B cell (primary cell): Measurements from ENCODE around the gene SPECC1L. TPM values are rescaled to one million over a fixed set of nuclear protein-coding genes. Genes with fewer than 3 reads are reported as not detected.

Source experiments
- ATAC-seq: fragments of 200-7000 bp; cut with Tn5 transposase; one replicate; pipeline ENCODE4 v1.10.0; 2021; ENCODE audit warnings: low read depth, mild to moderate bottlenecking, moderate number of reproducible peaks, moderate library complexity
- CTCF ChIA-PET: fragments of 350-600 bp; sonication (Branson Sonifier 250); formaldehyde crosslinking; loops from one replicate; lab custom pipeline; 2021; ENCODE audit warnings: antibody characterized with exemption, inconsistent platforms; lab: Charles Lee
- POLR2A ChIA-PET: fragments of 350-600 bp; sonication (Branson Sonifier 250); formaldehyde crosslinking; loops from one replicate; lab custom pipeline; 2021; ENCODE audit warnings: antibody characterized with exemption; lab: Charles Lee
- DNase-seq: peaks from one replicate; pipeline ENCODE4 v3.0.0; 2013
- H2AFZ ChIP-seq: 2 replicates; pipeline ENCODE4 v1.6.1; 2012; ENCODE audit warnings: mild to moderate bottlenecking, low read depth, low read length; ENCODE audit not compliant: insufficient read depth, poor library complexity, severe bottlenecking
- H3K27ac ChIP-seq, 2 donors: 1 replicate in 1 of 2; 2 replicates in 1 of 2; pipeline ENCODE4 v1.5.1; 2012 to 2013; ENCODE audit warnings: low read length in 2 of 2, mild to moderate bottlenecking in 2 of 2, moderate library complexity in 1 of 2
- H3K27me3 ChIP-seq, 4 experiments: fragments of 200-600 bp in 1 of 4; sonication (generic) in 1 of 4; replicated peaks in 1 of 4; 1 replicate in 2 of 4; 2 replicates in 2 of 4; pipeline versions ENCODE4 v1.6.1 to v1.7.0; 2013 to 2016; ENCODE audit warnings: low read length in 3 of 4, mild to moderate bottlenecking in 2 of 4, mixed read lengths in 1 of 4, moderate library complexity in 1 of 4; ENCODE audit not compliant: insufficient read depth in 4 of 4, control insufficient read depth in 3 of 4; ENCODE audit errors: control extremely low read depth in 1 of 4
- H3K36me3 ChIP-seq, 2 experiments: replicated peaks in 1 of 2; 1 replicate in 1 of 2; 2 replicates in 1 of 2; pipeline versions ENCODE4 v1.6.1 to v1.7.1; 2013; ENCODE audit warnings: low read length in 1 of 2; ENCODE audit not compliant: insufficient read depth in 2 of 2, control insufficient read depth in 1 of 2; ENCODE audit errors: control extremely low read depth in 1 of 2, extremely low read depth in 1 of 2
- H3K4me1 ChIP-seq, 2 donors: fragments of 200-600 bp in 1 of 2; sonication (generic) in 1 of 2; 1 replicate in 1 of 2; 2 replicates in 1 of 2; pipeline versions ENCODE4 v1.5.1 to v1.6.1; 2013 to 2017; ENCODE audit warnings: low read length in 2 of 2; ENCODE audit not compliant: control insufficient read depth in 2 of 2, insufficient read depth in 2 of 2
- H3K4me2 ChIP-seq: replicated peaks from 2 replicates; pipeline ENCODE3; 2012; ENCODE audit warnings: mild to moderate bottlenecking, low read depth, low read length; ENCODE audit not compliant: poor library complexity, severe bottlenecking
- H3K4me3 ChIP-seq, 5 experiments: fragments of 200-600 bp in 1 of 5; sonication (generic) in 1 of 5; 1 replicate in 3 of 5; 2 replicates in 2 of 5; pipeline versions ENCODE4 v1.5.1 to v1.7.0; 2011 to 2016; ENCODE audit warnings: low read length in 4 of 5, mild to moderate bottlenecking in 4 of 5, low read depth in 2 of 5, control low read depth in 1 of 5, moderate library complexity in 1 of 5; ENCODE audit not compliant: insufficient read depth in 1 of 5; ENCODE audit errors: control extremely low read depth in 1 of 5, extremely low read depth in 1 of 5
- H3K79me2 ChIP-seq: fragments of 200-600 bp; sonication (generic); one replicate; pipeline ENCODE4 v1.6.0; 2016; ENCODE audit warnings: low read length; ENCODE audit not compliant: control insufficient read depth, insufficient read depth
- H3K9ac ChIP-seq: fragments of 200-600 bp; sonication (generic); 2 replicates; pipeline ENCODE4 v1.6.1; 2017; ENCODE audit warnings: mild to moderate bottlenecking, low read length, moderate library complexity
- H3K9me3 ChIP-seq, 3 donors: one replicate each; pipeline versions ENCODE4 v1.6.1 to v1.7.1; 2013; ENCODE audit warnings: low read length in 2 of 3; ENCODE audit not compliant: control insufficient read depth in 2 of 3, insufficient read depth in 1 of 3; ENCODE audit errors: control extremely low read depth in 1 of 3
- H4K20me1 ChIP-seq: 2 replicates; pipeline ENCODE4 v1.6.0; 2012; ENCODE audit warnings: mild to moderate bottlenecking, low read length; ENCODE audit not compliant: insufficient read depth, control insufficient read depth, poor library complexity, severe bottlenecking
- H3K27ac Mint-ChIP-seq: one replicate; pipeline ENCODE4 v1.8.0; 2021; ENCODE audit warnings: mixed read lengths
- H3K27me3 Mint-ChIP-seq: one replicate; pipeline ENCODE4 v1.8.0; 2021; ENCODE audit warnings: mixed read lengths
- H3K4me1 Mint-ChIP-seq: one replicate; pipeline ENCODE4 v1.8.0; 2021; ENCODE audit warnings: mixed read lengths
- H3K4me3 Mint-ChIP-seq: one replicate; pipeline ENCODE4 v1.8.0; 2021; ENCODE audit warnings: mixed read lengths
- H3K9me3 Mint-ChIP-seq: one replicate; pipeline ENCODE4 v1.8.0; 2022; ENCODE audit warnings: mixed read lengths; ENCODE audit not compliant: insufficient read depth
- EZH2 ChIP-seq: IDR thresholded peaks from 2 replicates; pipeline ENCODE4 v1.6.1; 2012; ENCODE audit warnings: borderline replicate concordance, low read depth, mild to moderate bottlenecking, moderate library complexity, low read length; ENCODE audit not compliant: insufficient read depth, poor library complexity, severe bottlenecking
- WGBS: methylation state at CpG from one replicate; pipeline ENCODE4 v1.1.5; 2013; ENCODE audit warnings: missing lambda C conversion rate; ENCODE audit not compliant: insufficient coverage; 5-methylcytosine and 5-hydroxymethylcytosine counted together
- intact Hi-C: fragments of 100-400 bp; cut with micrococcal nuclease; formaldehyde crosslinking; loops from one replicate; pipeline ENCODE4 v1.10.0; 2022
- polyA plus RNA-seq: library from polyadenylated mRNA; depleted of rRNA; stranded (reverse); fragments of >200 nt; gene quantifications from 2 replicates; pipeline ENCODE4 v1.2.3, GENCODE V29; 2012
- total RNA-seq, 2 donors: library from RNA; stranded (reverse); fragments of 120-200 nt in 1 of 2; gene quantifications; 1 replicate in 1 of 2; 2 replicates in 1 of 2; pipeline versions ENCODE4 v1.2.3 to v1.2.4, GENCODE V29; 2013 to 2022
- TF ChIP-seq, protein P1 (sequence below): fragments of 200-600 bp; IDR thresholded peaks from one replicate; pipeline ENCODE4 v1.8.0; 2022; ENCODE audit warnings: antibody characterized with exemption, mild to moderate bottlenecking

The SPECC1L gene
- total and polyA plus RNA-seq, 2 donors (not counting 1 experiment from before 2014, with no cell fraction given), result 14.4 to 85.3 TPM

DNA sequence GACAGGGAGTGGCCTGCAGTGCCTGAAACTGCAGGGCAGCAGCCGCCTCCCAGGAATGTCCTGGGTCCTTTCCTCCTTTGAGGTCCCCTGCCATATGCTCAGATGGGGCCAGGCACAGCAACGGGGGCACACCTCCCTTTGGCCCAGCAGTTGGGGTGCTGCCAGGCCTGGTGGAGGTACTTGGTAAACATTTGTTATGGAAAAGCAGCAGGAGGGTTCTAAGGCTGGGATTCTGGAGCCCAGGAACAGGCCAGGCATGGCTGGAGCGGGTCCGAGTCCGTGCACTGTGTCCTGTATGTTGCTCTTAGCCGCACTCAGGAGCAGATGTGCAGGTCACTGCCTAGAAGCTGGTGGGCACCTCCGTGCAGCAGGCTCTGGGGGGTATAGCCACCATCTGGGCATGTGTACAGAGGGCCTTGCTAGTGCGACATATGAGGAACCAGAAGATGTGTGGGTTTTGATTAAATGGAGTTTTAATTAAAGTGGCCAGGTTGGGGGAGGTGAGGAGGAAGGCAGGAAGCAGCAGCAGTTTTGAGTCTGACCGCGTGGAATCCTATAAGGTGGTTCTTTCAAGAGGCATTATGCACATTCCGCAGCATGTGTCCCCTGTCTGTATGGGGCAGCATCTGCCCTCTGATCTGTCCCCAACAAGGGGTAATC, 158.2 kb downstream of the SPECC1L start:
- no peak for ATAC-seq
- peaks cover 98% of the 10 kb centered on the region for H3K79me2 ChIP-seq
- H3K4me1 ChIP-seq, result peaks cover 86 to 97% of the 10 kb centered on the region in 2 donors
- 48% methylated on average over 10 of the region's 11 CpGs for WGBS
- TF ChIP-seq, protein P1, sequence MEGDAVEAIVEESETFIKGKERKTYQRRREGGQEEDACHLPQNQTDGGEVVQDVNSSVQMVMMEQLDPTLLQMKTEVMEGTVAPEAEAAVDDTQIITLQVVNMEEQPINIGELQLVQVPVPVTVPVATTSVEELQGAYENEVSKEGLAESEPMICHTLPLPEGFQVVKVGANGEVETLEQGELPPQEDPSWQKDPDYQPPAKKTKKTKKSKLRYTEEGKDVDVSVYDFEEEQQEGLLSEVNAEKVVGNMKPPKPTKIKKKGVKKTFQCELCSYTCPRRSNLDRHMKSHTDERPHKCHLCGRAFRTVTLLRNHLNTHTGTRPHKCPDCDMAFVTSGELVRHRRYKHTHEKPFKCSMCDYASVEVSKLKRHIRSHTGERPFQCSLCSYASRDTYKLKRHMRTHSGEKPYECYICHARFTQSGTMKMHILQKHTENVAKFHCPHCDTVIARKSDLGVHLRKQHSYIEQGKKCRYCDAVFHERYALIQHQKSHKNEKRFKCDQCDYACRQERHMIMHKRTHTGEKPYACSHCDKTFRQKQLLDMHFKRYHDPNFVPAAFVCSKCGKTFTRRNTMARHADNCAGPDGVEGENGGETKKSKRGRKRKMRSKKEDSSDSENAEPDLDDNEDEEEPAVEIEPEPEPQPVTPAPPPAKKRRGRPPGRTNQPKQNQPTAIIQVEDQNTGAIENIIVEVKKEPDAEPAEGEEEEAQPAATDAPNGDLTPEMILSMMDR, result no peak
- TF ChIP-seq EZH2, result no peak
- ChIA-PET CTCF (interaction anchor here (1.0 to 14.5 kb wide), 5 partner anchors 9 to 96 kb away, joined by 3 to 173 read pairs (median 5); no protein-coding TSS in a partner anchor), POLR2A (interaction anchor here (3.8 kb wide), 1 partner anchor 8 kb away, joined by 42 read pairs; no protein-coding TSS in a partner anchor)
- H3K27me3 ChIP-seq, result no peaks in the 10 kb centered on the region
- Mint-ChIP-seq H3K9me3 (no peaks in the 10 kb centered on the region), H3K27ac (peak overlapping the region; percentile 99), H3K4me3 (peak overlapping the region; percentile 83), H3K27me3 (no peaks in the 10 kb centered on the region), H3K4me1 (peaks cover 90% of the 10 kb centered on the region)
- no peak overlapping the region for H2AFZ ChIP-seq
- peak overlapping the region; percentile 98 to 99 for H3K27ac ChIP-seq
- intact Hi-C loops, result no loop called here
- peak; percentile 42 for DNase-seq
- peak overlapping the region; percentile 59 to 67 (median 65) for H3K4me3 ChIP-seq
- H3K36me3 ChIP-seq, result peaks cover 0 to 9% of the 10 kb centered on the region in 2 experiments
- peak overlapping the region; percentile 84 for H3K4me2 ChIP-seq
- H4K20me1 ChIP-seq, result no peaks in the 10 kb centered on the region
- H3K9ac ChIP-seq, result peak overlapping the region; percentile 66
- H3K9me3 ChIP-seq, result no peaks in the 10 kb centered on the region
